ENCODE results near the gene GPR158. TPM values are rescaled to one million over a fixed set of nuclear protein-coding genes. Genes with fewer than 3 reads are reported as not detected.

GPR158 gene
- total RNA-seq, 1 experiment from 2014 or later: not detected

GRCh38 chr10:25178411-25178810 lies 3.6 kb downstream of the GPR158 start:
- intact Hi-C loops (cut with micrococcal nuclease): no loop called here
- ChIA-PET CTCF (no interaction called here), POLR2A (no interaction called here)
- H3K36me3 Mint-ChIP-seq (ENCODE audit: insufficient read depth, unreplicated experiment): no peaks in the 10 kb centered on the region
- no peak overlapping the region for H3K4me3 Mint-ChIP-seq (ENCODE audit: unreplicated experiment)
- peaks cover 74% of the 10 kb centered on the region for H3K27me3 Mint-ChIP-seq (ENCODE audit: insufficient read depth, unreplicated experiment)
- H3K4me1 Mint-ChIP-seq (ENCODE audit: insufficient read depth, unreplicated experiment): no peaks in the 10 kb centered on the region
- H3K27ac Mint-ChIP-seq (ENCODE audit: low read depth, unreplicated experiment): no peak overlapping the region
- H3K9me3 Mint-ChIP-seq (ENCODE audit: unreplicated experiment): no peaks in the 10 kb centered on the region
- DNase-seq (ENCODE audit: unreplicated experiment): no peak
- TF ChIP-seq CTCF (IDR thresholded peaks at IDR 0.05; ENCODE audit: unreplicated experiment): no peak
- BruUV-seq (replicated peaks): no TSS peak

GRCh38 chr10:25180801-25181200 lies 6.0 kb downstream of the GPR158 start:
- no peak for TF ChIP-seq CTCF (IDR thresholded peaks at IDR 0.05; ENCODE audit: unreplicated experiment)
- CTCF ChIA-PET: no interaction called here
- Mint-ChIP-seq H3K27me3 (ENCODE audit: insufficient read depth, unreplicated experiment) (peaks cover 67% of the 10 kb centered on the region), H3K9me3 (ENCODE audit: unreplicated experiment) (no peaks in the 10 kb centered on the region), H3K27ac (ENCODE audit: low read depth, unreplicated experiment) (no peak overlapping the region), H3K4me1 (ENCODE audit: insufficient read depth, unreplicated experiment) (no peaks in the 10 kb centered on the region), H3K36me3 (ENCODE audit: insufficient read depth, unreplicated experiment) (no peaks in the 10 kb centered on the region), H3K4me3 (ENCODE audit: unreplicated experiment) (no peak overlapping the region)
- no peak for DNase-seq (ENCODE audit: unreplicated experiment)
- intact Hi-C loops (cut with micrococcal nuclease): no loop called here
- no TSS peak for BruUV-seq (replicated peaks)
- POLR2A ChIA-PET: no interaction called here

GRCh38 chr10:25182636-25183035 lies 7.8 kb downstream of the GPR158 start:
- ChIA-PET CTCF (no interaction called here), POLR2A (interaction anchor here (1.1 kb wide), 1 partner anchor 8 kb away, joined by 3 read pairs; no protein-coding TSS in a partner anchor)
- Mint-ChIP-seq H3K27me3 (ENCODE audit: insufficient read depth, unreplicated experiment) (peaks cover 63% of the 10 kb centered on the region), H3K4me1 (ENCODE audit: insufficient read depth, unreplicated experiment) (no peaks in the 10 kb centered on the region), H3K4me3 (ENCODE audit: unreplicated experiment) (no peak overlapping the region), H3K27ac (ENCODE audit: low read depth, unreplicated experiment) (no peak overlapping the region), H3K36me3 (ENCODE audit: insufficient read depth, unreplicated experiment) (no peaks in the 10 kb centered on the region), H3K9me3 (ENCODE audit: unreplicated experiment) (no peaks in the 10 kb centered on the region)
- intact Hi-C loops (cut with micrococcal nuclease): no loop called here
- DNase-seq (ENCODE audit: unreplicated experiment): no peak
- no TSS peak for BruUV-seq (replicated peaks)
- TF ChIP-seq CTCF (IDR thresholded peaks at IDR 0.05; ENCODE audit: unreplicated experiment): no peak

GRCh38 chr10:25191162-25191895 lies 16.5 kb downstream of the GPR158 start:
- no peak for TF ChIP-seq CTCF (IDR thresholded peaks at IDR 0.05; ENCODE audit: unreplicated experiment)

More at GRCh38 chr10:25191162-25191895, 16.5 kb downstream of the GPR158 start:
- intact Hi-C loops (cut with micrococcal nuclease): no loop called here
- DNase-seq (ENCODE audit: unreplicated experiment): no peak
- Mint-ChIP-seq H3K4me1 (ENCODE audit: insufficient read depth, unreplicated experiment) (no peaks in the 10 kb centered on the region), H3K4me3 (ENCODE audit: unreplicated experiment) (no peak overlapping the region), H3K9me3 (ENCODE audit: unreplicated experiment) (no peaks in the 10 kb centered on the region), H3K27ac (ENCODE audit: low read depth, unreplicated experiment) (no peak overlapping the region), H3K36me3 (ENCODE audit: insufficient read depth, unreplicated experiment) (no peaks in the 10 kb centered on the region), H3K27me3 (ENCODE audit: insufficient read depth, unreplicated experiment) (peaks cover 47% of the 10 kb centered on the region)
- ChIA-PET CTCF (no interaction called here), POLR2A (interaction anchor here (0.5 to 0.7 kb wide), 2 partner anchors 9 to 673 kb away, joined by 3 read pairs; no protein-coding TSS in a partner anchor)
- BruUV-seq (replicated peaks): no TSS peak

All from MCF 10A (cell line).